ENCODE data around the gene RAPGEFL1. TPM values are rescaled to one million over a fixed set of nuclear protein-coding genes. Genes with fewer than 3 reads are reported as not detected.
A peak's percentile ranks its signal among the peaks of the same experiment; 100 is the strongest.

The RAPGEFL1 gene
- total RNA-seq, 1 donor from 2014 or later, result 3.6 TPM

DNA sequence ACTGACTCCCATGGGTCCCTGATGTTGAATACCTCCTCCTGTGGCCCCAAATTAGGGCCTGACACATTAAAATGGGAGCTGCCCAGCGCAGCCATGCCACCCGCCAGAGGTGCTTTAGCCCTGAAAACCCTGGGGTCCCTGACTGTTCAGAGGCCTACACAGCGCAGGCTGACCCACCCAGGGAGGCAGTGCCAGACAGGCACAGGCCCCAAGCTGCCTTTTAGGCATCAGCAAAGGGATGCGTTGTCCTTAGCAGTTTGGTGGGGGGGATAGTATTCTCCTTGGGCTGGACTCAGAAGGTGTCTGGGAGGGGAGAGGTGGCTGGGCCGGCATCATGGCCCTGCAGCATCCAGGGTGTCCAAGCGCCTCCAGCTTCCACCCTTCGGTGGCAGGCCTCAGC lies 1.4 kb downstream of the RAPGEFL1 start:
- DNase-seq (ENCODE audit: low spot score), result no peak
- TF ChIP-seq, protein P1, sequence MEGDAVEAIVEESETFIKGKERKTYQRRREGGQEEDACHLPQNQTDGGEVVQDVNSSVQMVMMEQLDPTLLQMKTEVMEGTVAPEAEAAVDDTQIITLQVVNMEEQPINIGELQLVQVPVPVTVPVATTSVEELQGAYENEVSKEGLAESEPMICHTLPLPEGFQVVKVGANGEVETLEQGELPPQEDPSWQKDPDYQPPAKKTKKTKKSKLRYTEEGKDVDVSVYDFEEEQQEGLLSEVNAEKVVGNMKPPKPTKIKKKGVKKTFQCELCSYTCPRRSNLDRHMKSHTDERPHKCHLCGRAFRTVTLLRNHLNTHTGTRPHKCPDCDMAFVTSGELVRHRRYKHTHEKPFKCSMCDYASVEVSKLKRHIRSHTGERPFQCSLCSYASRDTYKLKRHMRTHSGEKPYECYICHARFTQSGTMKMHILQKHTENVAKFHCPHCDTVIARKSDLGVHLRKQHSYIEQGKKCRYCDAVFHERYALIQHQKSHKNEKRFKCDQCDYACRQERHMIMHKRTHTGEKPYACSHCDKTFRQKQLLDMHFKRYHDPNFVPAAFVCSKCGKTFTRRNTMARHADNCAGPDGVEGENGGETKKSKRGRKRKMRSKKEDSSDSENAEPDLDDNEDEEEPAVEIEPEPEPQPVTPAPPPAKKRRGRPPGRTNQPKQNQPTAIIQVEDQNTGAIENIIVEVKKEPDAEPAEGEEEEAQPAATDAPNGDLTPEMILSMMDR (IDR thresholded peaks at IDR 0.05), result no peak
- Mint-ChIP-seq H3K9me3 (ENCODE audit: low read depth) (no peaks in the 10 kb centered on the region), H3K4me3 (ENCODE audit: unreplicated experiment) (no peak overlapping the region), H3K36me3 (ENCODE audit: low read depth) (peaks cover 3% of the 10 kb centered on the region), H3K4me1 (ENCODE audit: low read depth) (peaks cover 21% of the 10 kb centered on the region), H3K27ac (ENCODE audit: unreplicated experiment) (no peak overlapping the region), H3K27me3 (ENCODE audit: low read depth) (no peaks in the 10 kb centered on the region)

DNA sequence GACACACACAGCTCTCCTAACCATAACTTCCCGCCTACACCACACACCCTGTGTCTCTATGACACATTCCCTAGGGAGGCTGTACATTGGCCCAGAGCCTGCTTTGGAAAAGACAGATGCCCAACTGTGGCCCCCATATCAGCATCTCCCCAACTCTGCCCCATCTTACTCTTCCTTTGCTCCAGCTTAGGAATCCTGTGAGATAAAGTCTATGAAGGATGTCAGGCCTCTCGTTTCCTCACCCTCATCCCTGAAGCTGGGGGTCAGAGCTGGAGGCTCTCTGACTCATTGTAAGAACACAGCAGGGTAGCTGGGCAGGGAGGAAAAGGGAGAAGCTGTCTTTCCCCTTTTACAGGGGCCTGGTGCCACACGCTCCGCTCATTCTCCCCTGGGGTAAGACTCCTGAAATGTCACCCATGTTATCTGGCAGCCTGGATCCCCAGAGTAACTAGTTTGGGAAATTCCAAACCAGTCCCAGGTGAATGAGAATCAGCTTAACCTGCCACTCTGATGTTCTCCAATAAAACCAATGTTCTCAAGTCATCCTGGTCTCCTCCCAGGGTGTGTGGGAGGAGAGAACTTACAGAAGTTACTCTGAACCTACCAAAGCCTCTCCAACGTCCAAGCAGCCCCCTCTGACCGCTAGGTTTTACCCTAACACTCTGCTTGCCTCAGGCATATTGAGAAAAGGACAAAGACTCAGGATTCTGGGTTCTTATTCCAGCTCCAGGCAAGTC lies 2.8 kb downstream of the RAPGEFL1 start:
- H3K4me1 Mint-ChIP-seq (ENCODE audit: low read depth), result peaks cover 21% of the 10 kb centered on the region
- H3K27ac Mint-ChIP-seq (ENCODE audit: unreplicated experiment), result peak overlapping the region; percentile 77
- no peaks in the 10 kb centered on the region for H3K27me3 Mint-ChIP-seq (ENCODE audit: low read depth)
- no peak for DNase-seq (ENCODE audit: low spot score)
- H3K36me3 Mint-ChIP-seq (ENCODE audit: low read depth), result peaks cover 3% of the 10 kb centered on the region
- TF ChIP-seq, protein P1 (IDR thresholded peaks at IDR 0.05), result no peak
- no peaks in the 10 kb centered on the region for H3K9me3 Mint-ChIP-seq (ENCODE audit: low read depth)
- H3K4me3 Mint-ChIP-seq (ENCODE audit: unreplicated experiment), result no peak overlapping the region

DNA sequence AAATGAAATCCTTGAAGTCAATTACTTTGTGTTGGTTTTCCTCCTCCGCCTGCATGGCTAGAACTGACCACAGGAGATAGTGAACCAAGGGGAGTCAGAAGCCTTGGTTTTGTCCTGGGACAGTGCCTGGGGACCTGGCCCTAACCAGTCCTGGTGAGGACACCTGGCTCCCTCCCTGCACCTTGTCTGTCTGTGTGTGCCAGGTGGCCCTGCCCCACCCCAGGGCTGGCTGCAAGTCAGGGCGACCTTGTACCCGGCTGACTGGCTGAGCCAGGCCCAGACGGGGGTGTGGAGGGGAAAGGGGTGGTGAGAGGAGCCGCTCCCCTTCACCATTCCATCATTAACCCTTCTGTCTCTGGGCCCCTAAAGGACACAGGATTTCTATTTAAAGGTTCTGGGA lies 3.4 kb downstream of the RAPGEFL1 start:
- H3K36me3 Mint-ChIP-seq (ENCODE audit: low read depth), result peaks cover 3% of the 10 kb centered on the region
- no peaks in the 10 kb centered on the region for H3K27me3 Mint-ChIP-seq (ENCODE audit: low read depth)
- no peak for DNase-seq (ENCODE audit: low spot score)
- H3K4me3 Mint-ChIP-seq (ENCODE audit: unreplicated experiment), result no peak overlapping the region
- H3K9me3 Mint-ChIP-seq (ENCODE audit: low read depth), result no peaks in the 10 kb centered on the region
- TF ChIP-seq, protein P1 (IDR thresholded peaks at IDR 0.05), result no peak
- peaks cover 21% of the 10 kb centered on the region for H3K4me1 Mint-ChIP-seq (ENCODE audit: low read depth)
- H3K27ac Mint-ChIP-seq (ENCODE audit: unreplicated experiment), result peak overlapping the region; percentile 77

DNA sequence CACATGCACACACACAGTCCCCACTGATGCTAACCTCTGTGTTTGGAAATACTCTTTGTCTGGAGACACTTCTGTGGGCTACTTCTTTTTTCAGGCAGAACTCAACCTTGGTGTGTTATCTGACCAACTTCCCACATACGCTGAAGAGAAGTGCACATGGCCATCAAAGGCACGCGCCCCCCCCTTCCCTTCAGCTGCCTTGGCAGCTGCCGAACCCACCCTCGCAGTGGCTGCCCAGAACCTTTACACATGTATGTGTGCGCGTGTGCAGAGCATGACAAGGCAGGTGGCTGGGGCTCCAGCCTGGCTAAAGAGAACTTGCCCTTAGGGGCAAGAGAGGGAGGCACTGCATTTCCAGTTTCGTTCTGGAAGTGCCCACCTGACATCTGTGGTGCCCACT lies 3.9 kb downstream of the RAPGEFL1 start:
- TF ChIP-seq, protein P1 (IDR thresholded peaks at IDR 0.05), result no peak
- H3K4me3 Mint-ChIP-seq (ENCODE audit: unreplicated experiment), result no peak overlapping the region
- peaks cover 21% of the 10 kb centered on the region for H3K4me1 Mint-ChIP-seq (ENCODE audit: low read depth)
- no peaks in the 10 kb centered on the region for H3K9me3 Mint-ChIP-seq (ENCODE audit: low read depth)
- H3K36me3 Mint-ChIP-seq (ENCODE audit: low read depth), result peaks cover 3% of the 10 kb centered on the region
- no peak overlapping the region for H3K27ac Mint-ChIP-seq (ENCODE audit: unreplicated experiment)
- no peaks in the 10 kb centered on the region for H3K27me3 Mint-ChIP-seq (ENCODE audit: low read depth)
- DNase-seq (ENCODE audit: low spot score), result no peak

DNA sequence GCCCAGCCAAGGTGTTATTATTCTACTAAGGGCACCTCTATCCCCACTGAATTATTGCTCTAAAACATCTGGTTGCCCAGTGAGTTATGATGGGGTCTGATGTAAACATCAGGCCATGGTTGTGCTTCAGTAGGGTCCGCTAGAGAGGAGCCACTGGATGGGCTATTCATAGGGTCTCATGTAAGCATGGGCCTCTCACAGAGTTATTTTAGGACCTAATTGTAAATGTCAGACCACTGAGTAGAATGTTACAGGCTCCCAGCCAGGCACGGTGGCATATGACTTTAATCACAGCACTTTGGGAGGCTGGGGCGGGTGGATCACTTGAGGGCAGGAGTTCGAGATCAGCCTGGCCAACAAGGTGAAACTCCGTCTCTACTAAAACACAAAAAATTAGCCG lies 5.3 kb downstream of the RAPGEFL1 start:
- no peak overlapping the region for H3K27ac Mint-ChIP-seq (ENCODE audit: unreplicated experiment)
- H3K4me1 Mint-ChIP-seq (ENCODE audit: low read depth), result peaks cover 14% of the 10 kb centered on the region
- no peak for DNase-seq (ENCODE audit: low spot score)
- H3K36me3 Mint-ChIP-seq (ENCODE audit: low read depth), result peaks cover 3% of the 10 kb centered on the region
- H3K27me3 Mint-ChIP-seq (ENCODE audit: low read depth), result no peaks in the 10 kb centered on the region
- no peaks in the 10 kb centered on the region for H3K9me3 Mint-ChIP-seq (ENCODE audit: low read depth)
- TF ChIP-seq, protein P1 (IDR thresholded peaks at IDR 0.05), result no peak
- no peak overlapping the region for H3K4me3 Mint-ChIP-seq (ENCODE audit: unreplicated experiment)

Measured in chondrocyte (in vitro differentiated cells).